Measurements from ENCODE around the gene FCER1A.
"Not testable (repeated sequence)": the region's sequence is repeated elsewhere in the genome, so short reads cannot be mapped to it uniquely, and the experiment has no call there.

Gene FCER1A

GRCh38 chr1:159349374-159349773 is 47.2 kb downstream of the FCER1A start:
- not testable (repeated sequence) for DNase-seq (ENCODE audit: low read depth in 2 of 2, low spot score in 1 of 2)

- no peak for DNase-seq (ENCODE audit: low read depth in 2 of 2, low spot score in 1 of 2)
Measured at GRCh38 chr1:159352436-159352835, 50.3 kb downstream of the FCER1A start.

Data from stimulated activated CD8-positive, alpha-beta memory T cell treated with anti-CD3 and anti-CD28 coated beads, Interleukin-4, amount 100 ng/mL, for 1 hour (primary cell).